ENCODE data around the gene EFNA3. TPM values are rescaled to one million over a fixed set of nuclear protein-coding genes. Genes with fewer than 3 reads are reported as not detected.
A peak's percentile ranks its signal among the peaks of the same experiment; 100 is the strongest.

EFNA3 gene
- total RNA-seq, 1 donor = 0.90 TPM

DNA sequence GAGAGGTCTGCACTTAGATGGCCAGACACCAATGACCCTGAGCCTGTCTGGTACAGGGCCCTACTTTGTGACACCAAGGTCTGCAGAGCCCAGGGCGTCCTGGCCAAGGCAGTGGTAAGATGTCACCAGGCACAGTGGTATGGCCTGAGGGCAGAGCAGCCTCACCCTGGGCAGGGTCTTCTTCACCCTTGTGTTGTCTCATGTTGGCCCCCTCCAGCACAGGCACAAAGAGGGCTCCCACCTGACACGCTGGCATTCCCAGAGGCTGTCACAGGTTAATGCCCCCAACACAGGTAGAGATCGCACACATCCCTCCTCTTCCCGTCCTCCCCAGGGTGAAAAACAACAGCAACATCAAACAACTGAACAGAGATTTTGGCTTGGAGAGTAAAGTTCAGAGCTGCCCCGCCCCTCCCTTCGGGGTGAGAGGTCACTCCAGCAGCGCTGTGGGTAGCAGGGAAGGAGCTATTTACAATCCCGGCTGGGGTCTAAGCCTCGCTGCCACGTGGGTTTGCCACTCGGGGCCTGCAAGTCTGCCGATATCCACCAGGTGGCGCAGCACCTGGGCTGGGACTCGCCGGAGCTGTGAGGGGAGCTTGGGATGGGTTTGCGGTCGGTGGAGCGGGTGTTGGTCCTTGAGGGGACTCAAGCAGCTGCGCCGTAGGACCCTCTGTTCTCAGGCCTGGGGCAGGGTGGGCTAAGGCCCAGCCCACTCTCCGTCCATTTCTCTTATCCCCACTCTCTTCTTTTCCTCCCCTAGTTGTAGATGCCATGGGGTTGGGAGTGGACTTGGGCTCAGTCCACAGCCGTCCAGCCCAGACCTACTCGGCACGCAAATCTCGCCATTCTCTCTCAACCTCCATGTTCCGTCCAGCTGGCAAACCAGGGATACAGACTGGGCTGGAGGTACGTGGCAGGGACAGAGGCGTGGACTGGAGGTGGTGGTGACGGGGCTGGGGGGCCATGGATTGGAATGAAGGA, 12.7 kb downstream of the EFNA3 start:
- H3K4me3 ChIP-seq (ENCODE audit: low read depth, low read length) = no peak overlapping the region
- TF ChIP-seq, protein P1, sequence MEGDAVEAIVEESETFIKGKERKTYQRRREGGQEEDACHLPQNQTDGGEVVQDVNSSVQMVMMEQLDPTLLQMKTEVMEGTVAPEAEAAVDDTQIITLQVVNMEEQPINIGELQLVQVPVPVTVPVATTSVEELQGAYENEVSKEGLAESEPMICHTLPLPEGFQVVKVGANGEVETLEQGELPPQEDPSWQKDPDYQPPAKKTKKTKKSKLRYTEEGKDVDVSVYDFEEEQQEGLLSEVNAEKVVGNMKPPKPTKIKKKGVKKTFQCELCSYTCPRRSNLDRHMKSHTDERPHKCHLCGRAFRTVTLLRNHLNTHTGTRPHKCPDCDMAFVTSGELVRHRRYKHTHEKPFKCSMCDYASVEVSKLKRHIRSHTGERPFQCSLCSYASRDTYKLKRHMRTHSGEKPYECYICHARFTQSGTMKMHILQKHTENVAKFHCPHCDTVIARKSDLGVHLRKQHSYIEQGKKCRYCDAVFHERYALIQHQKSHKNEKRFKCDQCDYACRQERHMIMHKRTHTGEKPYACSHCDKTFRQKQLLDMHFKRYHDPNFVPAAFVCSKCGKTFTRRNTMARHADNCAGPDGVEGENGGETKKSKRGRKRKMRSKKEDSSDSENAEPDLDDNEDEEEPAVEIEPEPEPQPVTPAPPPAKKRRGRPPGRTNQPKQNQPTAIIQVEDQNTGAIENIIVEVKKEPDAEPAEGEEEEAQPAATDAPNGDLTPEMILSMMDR (IDR thresholded peaks at IDR 0.05; ENCODE audit: insufficient read depth, low read length) = peak; percentile 98

DNA sequence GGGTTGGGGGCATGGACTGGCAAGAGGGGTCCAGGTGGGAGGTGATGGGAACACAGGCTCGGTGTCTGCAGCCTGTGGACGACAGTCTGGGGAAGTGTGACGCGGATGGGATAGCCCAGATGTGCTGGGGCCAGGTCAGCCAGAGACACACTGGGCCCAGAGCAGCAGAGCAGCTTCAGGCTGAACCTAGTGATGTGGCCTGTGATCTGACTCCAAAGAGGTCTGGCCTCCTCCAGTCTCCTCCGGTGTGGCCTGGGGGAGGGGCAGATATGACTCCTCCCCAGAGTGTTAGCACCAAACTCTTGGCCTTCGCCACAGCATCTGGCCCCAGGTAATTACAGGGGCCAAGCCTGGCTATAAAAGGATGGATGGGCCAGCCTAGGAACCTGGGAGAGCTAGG, 13.5 kb downstream of the EFNA3 start:
- DNase-seq (ENCODE audit: low read depth) = no peak
- TF ChIP-seq, protein P1 (IDR thresholded peaks at IDR 0.05; ENCODE audit: insufficient read depth, low read length) = no peak
- H3K4me3 ChIP-seq (ENCODE audit: low read depth, low read length) = no peak overlapping the region

More for the DNA sequence above, 12.7 kb downstream of the EFNA3 start:
- DNase-seq (ENCODE audit: low read depth) = peak; percentile 69

DNA sequence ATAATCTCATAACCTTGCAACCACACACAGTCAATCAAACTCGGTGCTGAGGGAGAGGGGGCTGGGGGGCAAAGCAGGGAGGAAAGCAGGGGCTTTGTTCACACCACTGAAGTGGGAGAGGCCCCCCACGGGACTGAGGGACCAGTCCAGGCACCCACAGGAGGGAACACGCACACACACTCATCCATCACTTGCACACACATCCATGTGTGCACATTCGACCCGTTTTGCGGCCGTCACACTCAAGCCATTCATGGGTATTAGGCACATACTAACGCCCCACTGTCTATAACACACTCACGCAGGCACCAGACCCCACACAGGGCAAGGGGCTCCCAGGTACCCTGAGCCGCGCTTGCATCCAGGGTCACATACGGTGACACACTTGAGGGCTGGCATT, 14.0 kb downstream of the EFNA3 start:
- TF ChIP-seq, protein P1 (IDR thresholded peaks at IDR 0.05; ENCODE audit: insufficient read depth, low read length) = no peak
- H3K4me3 ChIP-seq (ENCODE audit: low read depth, low read length) = no peak overlapping the region
- DNase-seq (ENCODE audit: low read depth) = no peak

DNA sequence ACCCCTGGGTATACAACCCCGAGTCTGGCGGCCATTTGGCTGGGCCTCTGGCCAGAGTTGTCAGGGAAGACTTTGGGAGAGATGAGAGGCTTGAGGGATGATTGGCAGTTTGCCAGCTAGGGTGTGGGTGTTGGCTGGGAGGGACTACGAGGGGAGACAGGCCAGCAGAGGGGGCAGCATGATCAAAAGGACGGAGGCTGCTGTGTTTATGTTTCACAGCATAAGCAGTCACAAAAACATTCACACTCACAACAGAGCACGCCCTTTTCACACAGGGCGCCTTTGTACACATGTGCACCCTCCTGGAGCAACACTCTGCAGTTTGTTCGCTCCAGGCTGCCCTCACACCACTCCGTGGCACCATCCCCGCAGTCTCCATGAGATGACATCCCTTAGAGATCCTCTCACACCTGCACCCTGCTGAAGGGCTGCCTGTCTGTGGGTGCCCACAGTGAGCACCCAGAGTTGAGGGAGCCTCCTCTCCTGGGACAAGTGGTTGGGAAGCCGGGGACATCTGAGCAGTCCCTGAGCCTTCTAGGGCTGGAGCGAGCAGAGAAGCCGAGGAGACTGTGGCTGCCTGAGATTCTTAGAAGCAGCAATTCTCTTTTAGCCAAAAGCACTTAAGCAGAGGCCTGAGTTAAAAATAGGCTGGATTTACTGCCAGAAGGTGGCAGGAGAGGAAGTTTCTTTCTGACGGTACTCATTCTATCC, 15.4 kb downstream of the EFNA3 start:
- TF ChIP-seq, protein P1 (IDR thresholded peaks at IDR 0.05; ENCODE audit: insufficient read depth, low read length) = peak; percentile 52
- H3K4me3 ChIP-seq (ENCODE audit: low read depth, low read length) = no peak overlapping the region
- DNase-seq (ENCODE audit: low read depth) = peak; percentile 69

DNA sequence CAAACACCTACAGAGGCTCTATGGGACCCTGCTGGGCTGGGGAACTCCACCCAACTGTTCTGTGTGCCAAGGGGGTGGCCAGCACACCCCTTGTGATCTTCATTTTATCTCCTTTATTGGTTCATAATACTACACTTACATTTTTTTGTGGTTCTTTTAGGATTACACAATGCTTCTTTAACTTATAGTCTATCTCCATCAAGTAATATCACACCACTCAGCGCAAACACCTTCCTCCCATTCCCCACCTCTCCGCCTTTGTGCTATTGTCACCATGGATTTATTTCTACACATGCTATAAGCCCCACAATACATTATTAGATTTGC, 15.9 kb downstream of the EFNA3 start:
- no peak for DNase-seq (ENCODE audit: low read depth)
- no peak overlapping the region for H3K4me3 ChIP-seq (ENCODE audit: low read depth, low read length)
- TF ChIP-seq, protein P1 (IDR thresholded peaks at IDR 0.05; ENCODE audit: insufficient read depth, low read length) = no peak

DNA sequence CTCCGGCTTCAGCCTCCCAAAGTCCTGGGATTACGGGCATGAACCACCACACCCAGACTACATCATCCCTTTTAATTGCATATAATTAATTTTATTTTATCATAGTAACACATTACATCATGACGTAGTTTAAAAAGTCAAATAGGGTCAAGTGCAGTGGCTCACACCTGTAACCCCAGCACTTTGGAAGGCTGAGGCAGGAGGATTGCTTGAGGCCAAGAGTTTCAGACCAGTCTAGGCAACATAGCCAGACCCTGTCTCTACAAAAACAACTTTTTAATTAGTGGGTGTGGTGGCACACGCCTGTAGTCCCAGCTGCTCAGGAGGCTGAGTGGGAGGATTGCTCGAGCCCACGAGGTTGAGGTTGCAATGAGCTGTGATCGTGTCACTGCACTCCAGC, 20.7 kb downstream of the EFNA3 start:
- DNase-seq (ENCODE audit: low read depth) = no peak
- TF ChIP-seq, protein P1 (IDR thresholded peaks at IDR 0.05; ENCODE audit: insufficient read depth, low read length) = no peak
- no peak overlapping the region for H3K4me3 ChIP-seq (ENCODE audit: low read depth, low read length)
